Adrenal gland (tissue), 12 donors: Measurements from ENCODE around the gene SERPINB6. TPM values are rescaled to one million over a fixed set of nuclear protein-coding genes. Genes with fewer than 3 reads are reported as not detected.
A peak's percentile ranks its signal among the peaks of the same experiment; 100 is the strongest.

Experiments used
- DNase-seq, 7 donors: peaks; one replicate each; pipeline ENCODE4 v3.0.0-alpha.2; 2019 to 2020
- H3K27ac ChIP-seq, 5 donors: fragments of 200-600 bp; sonication (generic) in 4 of 5; 1 replicate in 3 of 5; 2 replicates in 2 of 5; pipeline versions ENCODE4 v1.5.1 to v1.8.0; 2016 to 2020; ENCODE audit warnings: mild to moderate bottlenecking in 1 of 5
- H3K27me3 ChIP-seq: fragments of 200-600 bp; 2 replicates; pipeline ENCODE4 v1.8.0; 2021
- H3K36me3 ChIP-seq, 2 donors: fragments of 200-600 bp; replicated peaks in 1 of 2; 1 replicate in 1 of 2; 2 replicates in 1 of 2; pipeline versions ENCODE4 v1.5.1 to v1.8.0; 2018 to 2022
- H3K4me1 ChIP-seq, 2 donors: fragments of 200-600 bp; replicated peaks in 1 of 2; 1 replicate in 1 of 2; 2 replicates in 1 of 2; pipeline versions ENCODE4 v1.5.1 to v1.8.0; 2018 to 2021
- H3K4me3 ChIP-seq, 4 donors: fragments of 200-600 bp; sonication (generic) in 3 of 4; one replicate each; pipeline ENCODE4 v1.5.1; 2016 to 2018
- H3K9me3 ChIP-seq, 3 donors: fragments of 200-600 bp; sonication (generic) in 1 of 3; replicated peaks in 1 of 3; 1 replicate in 2 of 3; 2 replicates in 1 of 3; pipeline versions ENCODE4 v1.5.1 to v1.8.0; 2016 to 2021
- POLR2A ChIP-seq, 2 donors: fragments of 450-650 bp; IDR thresholded peaks; one replicate each; pipeline ENCODE4 v1.6.1; 2017; ENCODE audit warnings: antibody characterized with exemption in 2 of 2, mild to moderate bottlenecking in 2 of 2, moderate library complexity in 1 of 2
- WGBS, 4 donors: extraction: QIAGEN DNeasy Blood & Tissue Kit in 2 of 4; methylation state at CpG; one replicate each; pipeline versions ENCODE4 v1.1.5 to v1.1.7; 2013 to 2017; 5-methylcytosine and 5-hydroxymethylcytosine counted together
- intact Hi-C, 2 donors: fragments of 100-400 bp; cut with DNase I; formaldehyde crosslinking; loops; one replicate each; pipeline versions ENCODE4 v1.14.1 to v1.15.0; 2022 to 2023
- polyA plus RNA-seq, 3 donors: library from polyadenylated mRNA; stranded (reverse); fragments of 200-250 nt in 2 of 3; fragments of 350-450 nt in 1 of 3; fragmentation: Illumina TruSeq in 1 of 3; extraction: RNeasy Lipid Tissue Mini Kit (QIAGEN cat#74804) in 1 of 3; gene quantifications; one replicate each; pipeline ENCODE4 v1.2.3, GENCODE V29; 2013 to 2014
- total RNA-seq, 9 donors: library from RNA; depleted of rRNA in 4 of 9; stranded (reverse); fragments of >200 nt in 4 of 9; fragments of 120-200 nt in 1 of 9; fragmentation: NEBNext Ultra II Directional in 1 of 9; extraction: Animal tissue kit (Norgen Biotek cat#: 25700) in 1 of 9; gene quantifications; one replicate each; pipeline versions ENCODE4 v1.1.0 to v1.2.4, GENCODE V29; 2013 to 2023
- TF ChIP-seq, protein P1 (sequence below), 6 experiments: fragments of 450-650 bp in 4 of 6; fragments of 200-600 bp in 2 of 6; sonication (generic) in 1 of 6; IDR thresholded peaks; 1 replicate in 5 of 6; 2 replicates in 1 of 6; pipeline versions ENCODE4 v1.5.1 to v1.8.0; 2016 to 2021; ENCODE audit warnings: antibody characterized with exemption in 6 of 6, mild to moderate bottlenecking in 2 of 6, moderate library complexity in 1 of 6
- donor health status: healthy with polysubstance abuse.
- donor health status: Bipolar disorder and iron deficiency.
- donor health status: DM: yes; HTN: yes; CAD: no.
- donor health status: DM: no; HTN: no; CAD: no.
- donor health status: DM: no; HTN: no; CAD: no.
- donor health status: DM: yes; HTN: yes; CAD: no.

The SERPINB6 gene
- total and polyA plus RNA-seq, 12 donors: 132 to 332 (median 209) TPM

DNA sequence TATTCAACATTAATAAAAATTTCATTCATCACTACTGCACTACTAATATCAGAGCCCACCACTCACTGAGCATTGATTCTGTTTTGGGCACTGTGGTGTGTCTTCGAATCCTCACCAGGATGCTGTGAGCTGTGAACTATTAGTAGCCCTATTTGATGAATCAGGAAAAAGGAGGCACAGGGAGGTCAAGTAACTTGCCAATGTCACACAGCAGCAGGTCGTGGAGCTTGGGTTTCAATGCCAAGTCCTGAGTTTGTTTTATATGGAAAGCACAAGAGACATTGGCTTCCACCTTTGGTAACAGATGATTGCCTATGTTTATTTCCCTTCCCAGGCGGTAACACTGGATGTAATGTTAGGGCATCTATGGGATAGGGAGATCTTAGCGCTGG, 43.3 kb upstream of the SERPINB6 start:
- H3K9me3 ChIP-seq: peaks cover 0 to 13% (median 0%) of the 10 kb centered on the region in 3 donors
- TF ChIP-seq, protein P1, sequence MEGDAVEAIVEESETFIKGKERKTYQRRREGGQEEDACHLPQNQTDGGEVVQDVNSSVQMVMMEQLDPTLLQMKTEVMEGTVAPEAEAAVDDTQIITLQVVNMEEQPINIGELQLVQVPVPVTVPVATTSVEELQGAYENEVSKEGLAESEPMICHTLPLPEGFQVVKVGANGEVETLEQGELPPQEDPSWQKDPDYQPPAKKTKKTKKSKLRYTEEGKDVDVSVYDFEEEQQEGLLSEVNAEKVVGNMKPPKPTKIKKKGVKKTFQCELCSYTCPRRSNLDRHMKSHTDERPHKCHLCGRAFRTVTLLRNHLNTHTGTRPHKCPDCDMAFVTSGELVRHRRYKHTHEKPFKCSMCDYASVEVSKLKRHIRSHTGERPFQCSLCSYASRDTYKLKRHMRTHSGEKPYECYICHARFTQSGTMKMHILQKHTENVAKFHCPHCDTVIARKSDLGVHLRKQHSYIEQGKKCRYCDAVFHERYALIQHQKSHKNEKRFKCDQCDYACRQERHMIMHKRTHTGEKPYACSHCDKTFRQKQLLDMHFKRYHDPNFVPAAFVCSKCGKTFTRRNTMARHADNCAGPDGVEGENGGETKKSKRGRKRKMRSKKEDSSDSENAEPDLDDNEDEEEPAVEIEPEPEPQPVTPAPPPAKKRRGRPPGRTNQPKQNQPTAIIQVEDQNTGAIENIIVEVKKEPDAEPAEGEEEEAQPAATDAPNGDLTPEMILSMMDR (IDR thresholded peaks at IDR 0.05): no peak
- TF ChIP-seq POLR2A (IDR thresholded peaks at IDR 0.05): no peak
- no peak overlapping the region for H3K27ac ChIP-seq
- H3K4me1 ChIP-seq: peaks cover 14 to 31% of the 10 kb centered on the region in 2 donors
- intact Hi-C loops: no loop called here
- 94 to 98% (median 95%) methylated on average over 4 of the region's 4 CpGs for WGBS, 4 donors
- peaks cover 0 to 71% of the 10 kb centered on the region in 2 donors for H3K36me3 ChIP-seq
- DNase-seq: no peak
- no peaks in the 10 kb centered on the region for H3K27me3 ChIP-seq
- H3K4me3 ChIP-seq: no peak overlapping the region

DNA sequence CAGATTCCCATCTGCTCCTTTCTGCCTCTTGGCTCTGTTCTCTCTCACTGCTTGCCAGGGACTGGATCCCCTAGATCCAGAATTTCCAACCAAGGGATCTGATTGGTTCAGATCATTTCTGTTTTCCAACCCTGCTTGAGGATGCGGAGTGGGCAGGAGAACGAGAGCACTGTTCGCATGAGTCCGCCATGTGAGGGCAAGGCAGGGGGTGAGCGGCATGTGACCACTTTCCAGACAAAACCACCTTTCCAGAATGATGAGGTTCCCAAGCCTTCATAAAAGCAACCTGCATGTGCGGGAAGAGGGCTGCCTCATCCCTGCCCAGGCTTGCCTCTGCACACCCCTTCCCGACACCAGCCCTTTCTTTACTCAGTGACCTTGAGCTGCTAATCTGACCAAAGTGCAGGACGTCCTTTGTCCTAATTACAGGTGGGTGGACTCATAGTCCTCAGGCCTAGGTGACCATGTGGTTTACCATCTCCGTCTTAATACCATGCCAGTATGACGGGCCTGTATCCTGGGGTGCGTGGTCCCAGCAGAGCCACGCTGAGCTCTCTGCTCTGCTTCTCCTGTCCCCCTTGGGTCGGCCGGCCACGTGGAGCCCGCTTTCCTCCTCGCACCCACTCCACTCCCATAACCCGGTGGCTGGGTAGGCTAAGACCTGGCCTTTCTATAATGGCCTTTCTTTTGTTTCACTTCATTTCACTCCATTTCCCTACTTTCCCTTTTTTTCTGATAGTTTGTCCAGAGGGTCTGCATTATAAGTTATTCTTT, 42.7 kb upstream of the SERPINB6 start:
- Histone ChIP-seq H3K4me1 (peaks cover 16 to 32% of the 10 kb centered on the region in 2 donors), H3K27ac (peak overlapping the region in 1 of 5 donors; percentile 20), H3K36me3 (peaks cover 0 to 69% of the 10 kb centered on the region in 2 donors), H3K9me3 (peaks cover 0 to 13% (median 0%) of the 10 kb centered on the region in 3 donors), H3K4me3 (no peak overlapping the region), H3K27me3 (no peaks in the 10 kb centered on the region)
- TF ChIP-seq POLR2A (IDR thresholded peaks at IDR 0.05): no peak
- TF ChIP-seq, protein P1 (IDR thresholded peaks at IDR 0.05): no peak
- 88 to 89% (median 88%) methylated on average over 18 of the region's 18 CpGs for WGBS, 4 donors
- intact Hi-C loops: no loop called here
- DNase-seq: no peak

- Histone ChIP-seq H3K4me1 (peaks cover 16 to 30% of the 10 kb centered on the region in 2 donors), H3K4me3 (no peak overlapping the region), H3K9me3 (peaks cover 0 to 13% (median 0%) of the 10 kb centered on the region in 3 donors), H3K36me3 (peaks cover 0 to 75% of the 10 kb centered on the region in 2 donors), H3K27ac (peak overlapping the region in 2 of 5 donors; percentile 20 to 56), H3K27me3 (no peaks in the 10 kb centered on the region)
- peak; percentile 58 to 83 (median 72) for DNase-seq
- intact Hi-C loops: no loop called here
- WGBS, 4 donors: 35 to 80% (median 46%) methylated on average over 2 of the region's 2 CpGs
- no peak for TF ChIP-seq POLR2A (IDR thresholded peaks at IDR 0.05)
- TF ChIP-seq, protein P1 (IDR thresholded peaks at IDR 0.05): no peak
Measured at GRCh38 chr6:3013486-3013885, 42.1 kb upstream of the SERPINB6 start.

DNA sequence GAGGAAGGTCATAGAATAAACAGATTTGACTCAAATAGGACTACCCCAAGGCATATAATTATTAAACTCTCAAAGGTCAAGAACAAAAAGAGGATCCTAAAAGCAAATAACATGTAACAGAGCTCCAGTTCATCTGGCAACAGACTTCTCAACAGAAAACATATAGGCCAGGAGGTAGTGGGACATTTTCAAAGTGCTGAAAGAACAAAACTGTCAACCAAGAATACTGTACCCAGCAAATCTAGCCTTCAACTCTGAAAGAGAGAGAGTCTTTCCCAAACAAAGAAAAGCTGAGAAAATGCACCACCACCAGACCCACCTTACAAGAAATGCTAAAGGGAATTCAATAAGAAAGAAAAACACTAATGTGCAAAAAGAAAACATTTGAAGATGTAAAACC, 40.2 kb upstream of the SERPINB6 start:
- no peak overlapping the region for H3K27ac ChIP-seq
- TF ChIP-seq, protein P1 (IDR thresholded peaks at IDR 0.05): no peak
- DNase-seq: no peak
- no peak overlapping the region for H3K4me3 ChIP-seq
- intact Hi-C loops: no loop called here
- H3K36me3 ChIP-seq: peaks cover 0 to 80% of the 10 kb centered on the region in 2 donors
- peaks cover 11 to 26% of the 10 kb centered on the region in 2 donors for H3K4me1 ChIP-seq
- peaks cover 0 to 13% (median 0%) of the 10 kb centered on the region in 3 donors for H3K9me3 ChIP-seq
- no peaks in the 10 kb centered on the region for H3K27me3 ChIP-seq
